K562 (cell line): Measurements from ENCODE around the gene KCNH2. TPM values are rescaled to one million over a fixed set of nuclear protein-coding genes. Genes with fewer than 3 reads are reported as not detected.

Experiments
- ASH1L ChIP-seq: fragments of 450-650 bp; IDR thresholded peaks from 2 replicates; pipeline ENCODE4 v1.6.1; 2018; ENCODE audit warnings: borderline replicate concordance, mild to moderate bottlenecking, low read depth; ENCODE audit not compliant: partially characterized antibody
- DPF2 ChIP-seq: fragments of 450-650 bp; IDR thresholded peaks from 2 replicates; pipeline ENCODE4 v1.6.1; 2016
- FOXA1 ChIP-seq: fragments of 450-650 bp; IDR thresholded peaks from 2 replicates; pipeline ENCODE4 v1.6.1; 2016; ENCODE audit warnings: mild to moderate bottlenecking, borderline replicate concordance
- FOXP1 ChIP-seq: sonication (generic); formaldehyde crosslinking; IDR thresholded peaks from 2 replicates; pipeline ENCODE4 v1.8.0; 2022; ENCODE audit warnings: mild to moderate bottlenecking, missing genetic modification reagents
- MEIS2 ChIP-seq: fragments of 450-650 bp; IDR thresholded peaks from 2 replicates; pipeline ENCODE4 v1.6.1; 2014; ENCODE audit warnings: mild to moderate bottlenecking; ENCODE audit not compliant: partially characterized antibody
- MGA ChIP-seq: fragments of 450-650 bp; IDR thresholded peaks from 2 replicates; pipeline ENCODE4 v1.6.1; 2016; ENCODE audit warnings: mild to moderate bottlenecking, moderate library complexity
- NFE2 ChIP-seq: IDR thresholded peaks from 2 replicates; pipeline ENCODE4 v1.6.1; 2014; ENCODE audit warnings: antibody characterized with exemption, low read depth
- NFIX ChIP-seq: fragments of 250-450 bp; sonication (Bioruptor Pico); IDR thresholded peaks from 2 replicates; pipeline ENCODE4 v1.4.0; 2020; ENCODE audit warnings: low read depth, mild to moderate bottlenecking, moderate library complexity
- RNF219 ChIP-seq: fragments of 250-450 bp; sonication (Bioruptor Pico); IDR thresholded peaks from 2 replicates; pipeline ENCODE4 v1.5.0; 2022; ENCODE audit warnings: mild to moderate bottlenecking
- ZNF766 ChIP-seq: fragments of 200-800 bp; sonication (Bioruptor generic); conservative IDR thresholded peaks from 2 replicates; pipeline ENCODE4 v1.6.1; 2016; ENCODE audit warnings: missing genetic modification characterization, missing compliant biosample characterization
- polyA plus RNA-seq, 8 experiments: library from polyadenylated mRNA; depleted of rRNA in 4 of 8; stranded (reverse) in 5 of 8; unstranded in 3 of 8; fragments of >200 nt; fragmentation: Nextera tagmentation in 2 of 8; fragmentation: Illumina TruSeq in 1 of 8; extraction: Ambion mirVana in 2 of 8; extraction: Trizol in 1 of 8; gene quantifications; 2 replicates each; pipeline versions ENCODE4 v1.2.1 to v1.2.3, GENCODE V29; 2011 to 2014; ENCODE audit warnings: inconsistent platforms in 1 of 8, missing spikeins in 1 of 8
- total RNA-seq, 7 experiments: library from RNA; depleted of rRNA in 6 of 7; stranded (reverse); fragments of >200 nt in 6 of 7; fragmentation: Illumina TruSeq in 2 of 7; extraction: Trizol in 2 of 7; gene quantifications; 2 replicates each; pipeline versions ENCODE4 v1.2.1 to v1.2.3, GENCODE V29; 2011 to 2021; ENCODE audit warnings: low replicate concordance in 1 of 7
- TF ChIP-seq, protein P1 (sequence below): IDR thresholded peaks from 3 replicates; pipeline ENCODE4 v1.6.1; 2011; ENCODE audit warnings: borderline replicate concordance, mild to moderate bottlenecking, moderate library complexity; ENCODE audit not compliant: insufficient read length; ENCODE audit errors: extremely low read depth

KCNH2 gene
- total and polyA plus RNA-seq, 9 of the 15 experiments (the other 6 are each of a cell fraction or from before 2014, with no cell fraction given), result 18.1 to 368 (median 218) TPM

GRCh38 chr7:150994141-150994837 lies 16.2 kb upstream of the KCNH2 start (continued):
- peak; percentile 94 for TF ChIP-seq MGA
- TF ChIP-seq, protein P1, sequence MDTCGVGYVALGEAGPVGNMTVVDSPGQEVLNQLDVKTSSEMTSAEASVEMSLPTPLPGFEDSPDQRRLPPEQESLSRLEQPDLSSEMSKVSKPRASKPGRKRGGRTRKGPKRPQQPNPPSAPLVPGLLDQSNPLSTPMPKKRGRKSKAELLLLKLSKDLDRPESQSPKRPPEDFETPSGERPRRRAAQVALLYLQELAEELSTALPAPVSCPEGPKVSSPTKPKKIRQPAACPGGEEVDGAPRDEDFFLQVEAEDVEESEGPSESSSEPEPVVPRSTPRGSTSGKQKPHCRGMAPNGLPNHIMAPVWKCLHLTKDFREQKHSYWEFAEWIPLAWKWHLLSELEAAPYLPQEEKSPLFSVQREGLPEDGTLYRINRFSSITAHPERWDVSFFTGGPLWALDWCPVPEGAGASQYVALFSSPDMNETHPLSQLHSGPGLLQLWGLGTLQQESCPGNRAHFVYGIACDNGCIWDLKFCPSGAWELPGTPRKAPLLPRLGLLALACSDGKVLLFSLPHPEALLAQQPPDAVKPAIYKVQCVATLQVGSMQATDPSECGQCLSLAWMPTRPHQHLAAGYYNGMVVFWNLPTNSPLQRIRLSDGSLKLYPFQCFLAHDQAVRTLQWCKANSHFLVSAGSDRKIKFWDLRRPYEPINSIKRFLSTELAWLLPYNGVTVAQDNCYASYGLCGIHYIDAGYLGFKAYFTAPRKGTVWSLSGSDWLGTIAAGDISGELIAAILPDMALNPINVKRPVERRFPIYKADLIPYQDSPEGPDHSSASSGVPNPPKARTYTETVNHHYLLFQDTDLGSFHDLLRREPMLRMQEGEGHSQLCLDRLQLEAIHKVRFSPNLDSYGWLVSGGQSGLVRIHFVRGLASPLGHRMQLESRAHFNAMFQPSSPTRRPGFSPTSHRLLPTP, result no peak
- TF ChIP-seq FOXA1, result no peak
- 0 out of 2 replicates have a peak, but pooled peaks have one; percentile 2 for TF ChIP-seq NFE2
- peak; percentile 79 for TF ChIP-seq MEIS2
- TF ChIP-seq ZNF766 (CRISPR knock-in tag), result peak; percentile 64; the same call in 1 of the 2 replicates
- no peak for TF ChIP-seq RNF219 (CRISPR knock-in tag)
- no peak for TF ChIP-seq FOXP1 (CRISPR knock-in tag)
- no peak; the same call in 1 of the 2 replicates for TF ChIP-seq NFIX (CRISPR knock-in tag)
- TF ChIP-seq DPF2, result peak; percentile 89
- no peak for TF ChIP-seq ASH1L
